H9 (cell line): ENCODE results near the gene FHOD3. TPM values are rescaled to one million over a fixed set of nuclear protein-coding genes. Genes with fewer than 3 reads are reported as not detected.

Source experiments
- DNase-seq: peaks from one replicate; pipeline ENCODE4 v3.0.0-alpha.2; 2017
- H2AFZ ChIP-seq: one replicate; pipeline ENCODE4 v1.6.1; 2013; ENCODE audit warnings: mild to moderate bottlenecking, low read length, control low read depth, moderate library complexity
- H2AK5ac ChIP-seq: 2 replicates; pipeline ENCODE4 v1.6.1; 2013; ENCODE audit warnings: low read length, control low read depth, mixed read lengths; ENCODE audit not compliant: insufficient read length
- H2BK120ac ChIP-seq: one replicate; pipeline ENCODE4 v1.6.1; 2013; ENCODE audit warnings: low read depth, mild to moderate bottlenecking, low read length, control low read depth, inconsistent platforms; ENCODE audit not compliant: poor library complexity, severe bottlenecking
- H2BK12ac ChIP-seq: 2 replicates; pipeline ENCODE4 v1.6.1; 2013; ENCODE audit warnings: low read length, control low read depth, mixed read lengths, low read depth; ENCODE audit not compliant: insufficient read length
- H2BK15ac ChIP-seq: 2 replicates; pipeline ENCODE4 v1.6.1; 2013; ENCODE audit warnings: low read depth, low read length, control low read depth
- H2BK20ac ChIP-seq: one replicate; pipeline ENCODE4 v1.6.1; 2013; ENCODE audit warnings: low read depth, mild to moderate bottlenecking, low read length, control low read depth, inconsistent platforms; ENCODE audit not compliant: poor library complexity, severe bottlenecking
- H2BK5ac ChIP-seq: 2 replicates; pipeline ENCODE4 v1.6.1; 2013; ENCODE audit warnings: low read length, control low read depth, mixed read lengths; ENCODE audit not compliant: insufficient read length
- H3K14ac ChIP-seq: 2 replicates; pipeline ENCODE4 v1.6.1; 2013; ENCODE audit warnings: low read length, control low read depth; ENCODE audit not compliant: insufficient read depth
- H3K18ac ChIP-seq: 2 replicates; pipeline ENCODE4 v1.6.1; 2013; ENCODE audit warnings: low read depth, mild to moderate bottlenecking, mixed read lengths, low read length, control low read depth; ENCODE audit not compliant: insufficient read length
- H3K23ac ChIP-seq: 2 replicates; pipeline ENCODE4 v1.6.1; 2013; ENCODE audit warnings: low read length, control low read depth, mixed read lengths, low read depth; ENCODE audit not compliant: insufficient read length
- H3K23me2 ChIP-seq: 2 replicates; pipeline ENCODE4 v1.6.1; 2013; ENCODE audit warnings: low read depth, mild to moderate bottlenecking, mixed read lengths, low read length, control low read depth; ENCODE audit not compliant: insufficient read length, poor library complexity, severe bottlenecking
- H3K27ac ChIP-seq: 2 replicates; pipeline ENCODE4 v1.5.1; 2013; ENCODE audit warnings: low read length, control low read depth, mixed read lengths, low read depth; ENCODE audit not compliant: insufficient read length
- H3K27me3 ChIP-seq: 2 replicates; pipeline ENCODE4 v1.6.1; 2013; ENCODE audit warnings: low read length, control low read depth, inconsistent platforms; ENCODE audit not compliant: insufficient read depth
- H3K4ac ChIP-seq: 2 replicates; pipeline ENCODE4 v1.6.1; 2013; ENCODE audit warnings: low read depth, mild to moderate bottlenecking, control low read depth, inconsistent platforms, low read length, moderate library complexity
- H3K4me1 ChIP-seq: 2 replicates; pipeline ENCODE4 v1.6.1; 2013; ENCODE audit warnings: low read length, control low read depth, inconsistent platforms; ENCODE audit not compliant: insufficient read depth
- H3K4me2 ChIP-seq: 2 replicates; pipeline ENCODE4 v1.6.1; 2013; ENCODE audit warnings: low read length, control low read depth, mixed read lengths; ENCODE audit not compliant: insufficient read length, insufficient read depth
- H3K56ac ChIP-seq: 2 replicates; pipeline ENCODE4 v1.6.1; 2013; ENCODE audit warnings: low read depth, mild to moderate bottlenecking, mixed read lengths, low read length, control low read depth; ENCODE audit not compliant: insufficient read length
- H3K79me1 ChIP-seq: 2 replicates; pipeline ENCODE4 v1.6.1; 2013; ENCODE audit warnings: low read depth, mild to moderate bottlenecking, moderate library complexity, low read length, control low read depth, inconsistent platforms; ENCODE audit not compliant: insufficient read depth, poor library complexity, severe bottlenecking
- H3K79me2 ChIP-seq: 2 replicates; pipeline ENCODE4 v1.6.1; 2013; ENCODE audit warnings: low read length, control low read depth, inconsistent platforms; ENCODE audit not compliant: insufficient read depth
- H3K9ac ChIP-seq: 2 replicates; pipeline ENCODE4 v1.6.1; 2013; ENCODE audit warnings: low read length, control low read depth, mixed read lengths; ENCODE audit not compliant: insufficient read length; ENCODE audit errors: extremely low read depth
- H3K9me3 ChIP-seq: one replicate; pipeline ENCODE4 v1.6.1; 2013; ENCODE audit warnings: low read depth, low read length, inconsistent platforms; ENCODE audit not compliant: control insufficient read depth
- H3T11ph ChIP-seq: one replicate; pipeline ENCODE4 v1.6.1; 2013; ENCODE audit warnings: mild to moderate bottlenecking, low read length, control low read depth, inconsistent platforms
- H4K20me1 ChIP-seq: one replicate; pipeline ENCODE4 v1.6.1; 2013; ENCODE audit not compliant: control insufficient read depth, insufficient read length, insufficient read depth
- H4K5ac ChIP-seq: 2 replicates; pipeline ENCODE4 v1.6.1; 2013; ENCODE audit warnings: low read depth, mild to moderate bottlenecking, mixed read lengths, low read length, control low read depth; ENCODE audit not compliant: insufficient read length
- H4K8ac ChIP-seq: replicated peaks from 2 replicates; pipeline ENCODE4 v1.6.1; 2013; ENCODE audit warnings: low read length, control low read depth, mixed read lengths, low read depth; ENCODE audit not compliant: insufficient read length
- H4K91ac ChIP-seq: 2 replicates; pipeline ENCODE4 v1.6.1; 2013; ENCODE audit warnings: low read depth, mild to moderate bottlenecking, moderate library complexity, mixed read lengths, low read length, control low read depth; ENCODE audit not compliant: insufficient read length
- H3K27ac Mint-ChIP-seq, 3 experiments: 2 replicates in 2 of 3; 3 replicates in 1 of 3; pipeline ENCODE4 v1.8.0; 2020 to 2021; ENCODE audit warnings: mixed read lengths in 3 of 3, mild to moderate bottlenecking in 1 of 3, moderate library complexity in 1 of 3
- H3K27me3 Mint-ChIP-seq: 2 replicates; pipeline ENCODE4 v1.8.0; 2021; ENCODE audit warnings: low read depth, mild to moderate bottlenecking, moderate library complexity, mixed read lengths
- H3K36me3 Mint-ChIP-seq, 3 experiments: 2 replicates in 2 of 3; 3 replicates in 1 of 3; pipeline ENCODE4 v1.8.0; 2020 to 2021; ENCODE audit warnings: low read depth in 3 of 3, mixed read lengths in 3 of 3; ENCODE audit not compliant: insufficient read depth in 1 of 3
- H3K4me1 Mint-ChIP-seq, 2 experiments: 2 replicates each; pipeline ENCODE4 v1.8.0; 2020; ENCODE audit warnings: mixed read lengths in 2 of 2
- H3K4me3 Mint-ChIP-seq, 2 experiments: 2 replicates in 1 of 2; 3 replicates in 1 of 2; pipeline ENCODE4 v1.8.0; 2020 to 2021; ENCODE audit warnings: mild to moderate bottlenecking in 2 of 2, mixed read lengths in 2 of 2, moderate library complexity in 1 of 2
- H3K9me3 Mint-ChIP-seq, 2 experiments: 2 replicates in 1 of 2; 3 replicates in 1 of 2; pipeline ENCODE4 v1.8.0; 2020; ENCODE audit warnings: mild to moderate bottlenecking in 2 of 2, mixed read lengths in 2 of 2, moderate library complexity in 1 of 2
- CTCF ChIP-seq: fragments of 200-600 bp; sonication (generic); conservative IDR thresholded peaks from 3 replicates; pipeline ENCODE4 v1.8.0; 2021; ENCODE audit warnings: antibody characterized with exemption, mild to moderate bottlenecking
- WGBS: extraction: QIAGEN DNeasy Blood & Tissue Kit; methylation state at CpG from one replicate; pipeline ENCODE4 v1.1.7; 2013; ENCODE audit warnings: missing lambda C conversion rate, low lambda C conversion rate, mixed read lengths; ENCODE audit not compliant: insufficient read length; ENCODE audit errors: extremely low coverage; 5-methylcytosine and 5-hydroxymethylcytosine counted together
- total RNA-seq: library from RNA; stranded (reverse); gene quantifications from 2 replicates; pipeline ENCODE4 v1.2.1, GENCODE V29; 2021

The FHOD3 gene
- total RNA-seq, 1 experiment from 2014 or later: 8.0 TPM

GRCh38 chr18:36372903-36373311 lies 75.4 kb downstream of the FHOD3 start:
- H3K27ac Mint-ChIP-seq: no peak overlapping the region
- no peak overlapping the region for H2AFZ ChIP-seq
- no peak overlapping the region for H3K27ac ChIP-seq

More at GRCh38 chr18:36372903-36373311, 75.4 kb downstream of the FHOD3 start:
- Histone ChIP-seq H3K23me2 (no peaks in the 10 kb centered on the region), H3K79me2 (no peaks in the 10 kb centered on the region), H3K4me2 (no peak overlapping the region), H3K9me3 (no peaks in the 10 kb centered on the region), H2BK12ac (no peak overlapping the region), H4K5ac (no peak overlapping the region), H2BK15ac (no peak overlapping the region), H3K4ac (no peak overlapping the region), H3K79me1 (no peaks in the 10 kb centered on the region), H3T11ph (no peak overlapping the region), H3K9ac (no peak overlapping the region), H3K18ac (no peak overlapping the region), H2BK20ac (no peak overlapping the region), H2BK5ac (no peak overlapping the region), H2BK120ac (no peak overlapping the region), H3K56ac (no peak overlapping the region), H4K91ac (no peak overlapping the region), H2AK5ac (no peak overlapping the region), H4K20me1 (no peaks in the 10 kb centered on the region), H4K8ac (no peak overlapping the region), H3K4me1 (no peaks in the 10 kb centered on the region), H3K27me3 (no peaks in the 10 kb centered on the region), H3K23ac (no peak overlapping the region), H3K14ac (no peak overlapping the region)
- Mint-ChIP-seq H3K4me3 (no peak overlapping the region), H3K27me3 (no peaks in the 10 kb centered on the region; the same call in 1 of the 2 replicates), H3K4me1 (peaks cover 3 to 4% of the 10 kb centered on the region in 2 experiments), H3K9me3 (peaks cover 0 to 5% of the 10 kb centered on the region in 2 experiments; a peak in 3 of 5 replicates), H3K36me3 (peaks cover 0 to 15% (median 10%) of the 10 kb centered on the region in 3 experiments; a peak in 6 of 7 replicates)
- whole genome bisulfite sequencing: no CpG with 5 or more reads among the region's 5 CpGs
- no peak for TF ChIP-seq CTCF
- no peak for DNase-seq
